SJCRH30 (cell line): Measurements from ENCODE around the gene FAM219A. TPM values are rescaled to one million over a fixed set of nuclear protein-coding genes. Genes with fewer than 3 reads are reported as not detected.
"Not testable (repeated sequence)": the region's sequence is repeated elsewhere in the genome, so short reads cannot be mapped to it uniquely, and the experiment has no call there.

Source experiments
- DNase-seq, 2 experiments: peaks; one replicate each; pipeline ENCODE4 v3.0.0-alpha.2; 2015 to 2020
- H3K27ac ChIP-seq: fragments of 250-450 bp; sonication (Bioruptor Pico); 2 replicates; pipeline ENCODE4 v1.5.1; 2020; ENCODE audit warnings: mild to moderate bottlenecking, moderate library complexity
- H3K27me3 ChIP-seq: fragments of 250-450 bp; sonication (Bioruptor Pico); 2 replicates; pipeline ENCODE4 v1.5.1; 2020; ENCODE audit warnings: mild to moderate bottlenecking, moderate library complexity
- H3K36me3 ChIP-seq: fragments of 250-450 bp; sonication (Bioruptor Pico); 2 replicates; pipeline ENCODE4 v1.5.1; 2020; ENCODE audit warnings: mild to moderate bottlenecking, moderate library complexity
- H3K4me1 ChIP-seq: fragments of 250-450 bp; sonication (Bioruptor Pico); 2 replicates; pipeline ENCODE4 v1.5.1; 2020; ENCODE audit warnings: mild to moderate bottlenecking, moderate library complexity
- H3K4me3 ChIP-seq: fragments of 250-450 bp; sonication (Bioruptor Pico); 2 replicates; pipeline ENCODE4 v1.5.1; 2020; ENCODE audit warnings: mild to moderate bottlenecking, moderate library complexity
- H3K9me3 ChIP-seq: fragments of 250-450 bp; sonication (Bioruptor Pico); replicated peaks from 2 replicates; pipeline ENCODE4 v1.5.1; 2020; ENCODE audit warnings: mild to moderate bottlenecking, moderate library complexity
- total RNA-seq: library from RNA; depleted of rRNA; stranded (reverse); fragments of >200 nt; shearing (Covaris generic); gene quantifications from 2 replicates; pipeline ENCODE4 v1.2.3, GENCODE V29; 2014

The FAM219A gene
- total RNA-seq, 1 experiment from 2014 or later = 4.7 TPM

- Histone ChIP-seq H3K27me3 (no peaks in the 10 kb centered on the region), H3K36me3 (no peaks in the 10 kb centered on the region), H3K4me3 (no peak overlapping the region), H3K4me1 (peaks cover 12% of the 10 kb centered on the region), H3K9me3 (no peaks in the 10 kb centered on the region), H3K27ac (no peak overlapping the region)
- DNase-seq = peak; percentile 17 to 52
These were observed 83.3 kb downstream of the FAM219A start for GRCh38 chr9:34374905-34375552.

- Histone ChIP-seq H3K27ac (no peak overlapping the region), H3K27me3 (no peaks in the 10 kb centered on the region), H3K9me3 (no peaks in the 10 kb centered on the region), H3K4me1 (peaks cover 11% of the 10 kb centered on the region), H3K4me3 (no peak overlapping the region), H3K36me3 (no peaks in the 10 kb centered on the region)
- DNase-seq = no peak
These were observed 84.0 kb downstream of the FAM219A start for GRCh38 chr9:34374339-34374738.

- no peaks in the 10 kb centered on the region for H3K36me3 ChIP-seq
- H3K4me1 ChIP-seq = peaks cover 11% of the 10 kb centered on the region
- DNase-seq = no peak
- no peaks in the 10 kb centered on the region for H3K27me3 ChIP-seq
- no peak overlapping the region for H3K27ac ChIP-seq
- H3K9me3 ChIP-seq = no peaks in the 10 kb centered on the region
- no peak overlapping the region for H3K4me3 ChIP-seq
These were observed 84.6 kb downstream of the FAM219A start for GRCh38 chr9:34373749-34374148.

GRCh38 chr9:34372467-34373011 is 85.8 kb downstream of the FAM219A start:
- Histone ChIP-seq H3K9me3 (no peaks in the 10 kb centered on the region), H3K27me3 (no peaks in the 10 kb centered on the region), H3K36me3 (no peaks in the 10 kb centered on the region), H3K27ac (no peak overlapping the region), H3K4me3 (no peak overlapping the region), H3K4me1 (peaks cover 11% of the 10 kb centered on the region)
- no peak for DNase-seq

DNA sequence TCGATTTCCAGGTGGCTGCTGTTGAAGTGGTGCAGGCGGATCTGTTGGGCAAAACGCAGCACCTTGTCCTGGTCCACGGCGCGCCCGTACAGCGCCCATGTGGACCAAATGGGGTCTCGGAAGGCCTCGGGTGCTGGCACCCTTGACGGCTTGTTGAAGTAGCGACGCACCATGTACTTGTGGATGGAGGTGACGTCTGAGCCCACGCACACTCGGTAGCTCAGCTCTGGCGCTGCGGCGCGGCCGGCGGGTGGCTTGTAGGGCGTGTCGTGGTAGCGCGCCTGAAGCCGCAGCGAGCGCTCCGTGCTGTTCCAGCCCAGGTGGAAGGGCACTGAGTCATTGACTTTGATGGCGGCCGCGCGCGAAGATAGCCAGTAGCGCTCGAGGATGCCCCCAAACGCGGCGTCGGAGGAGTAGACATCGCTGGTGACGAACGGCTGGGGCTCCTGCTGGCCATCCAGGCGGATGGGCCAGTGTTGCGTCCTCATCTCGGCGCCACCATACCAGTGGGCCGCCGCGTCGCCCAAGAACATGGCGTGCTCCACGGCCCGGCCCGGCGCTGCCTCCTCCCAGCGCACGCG is 86.4 kb downstream of the FAM219A start:
- DNase-seq = no peak
- Histone ChIP-seq H3K27me3 (no peaks in the 10 kb centered on the region), H3K27ac (no peak overlapping the region), H3K4me3 (no peak overlapping the region), H3K36me3 (no peaks in the 10 kb centered on the region), H3K4me1 (peaks cover 11% of the 10 kb centered on the region), H3K9me3 (no peaks in the 10 kb centered on the region; the same call in 1 of the 2 replicates)

DNA sequence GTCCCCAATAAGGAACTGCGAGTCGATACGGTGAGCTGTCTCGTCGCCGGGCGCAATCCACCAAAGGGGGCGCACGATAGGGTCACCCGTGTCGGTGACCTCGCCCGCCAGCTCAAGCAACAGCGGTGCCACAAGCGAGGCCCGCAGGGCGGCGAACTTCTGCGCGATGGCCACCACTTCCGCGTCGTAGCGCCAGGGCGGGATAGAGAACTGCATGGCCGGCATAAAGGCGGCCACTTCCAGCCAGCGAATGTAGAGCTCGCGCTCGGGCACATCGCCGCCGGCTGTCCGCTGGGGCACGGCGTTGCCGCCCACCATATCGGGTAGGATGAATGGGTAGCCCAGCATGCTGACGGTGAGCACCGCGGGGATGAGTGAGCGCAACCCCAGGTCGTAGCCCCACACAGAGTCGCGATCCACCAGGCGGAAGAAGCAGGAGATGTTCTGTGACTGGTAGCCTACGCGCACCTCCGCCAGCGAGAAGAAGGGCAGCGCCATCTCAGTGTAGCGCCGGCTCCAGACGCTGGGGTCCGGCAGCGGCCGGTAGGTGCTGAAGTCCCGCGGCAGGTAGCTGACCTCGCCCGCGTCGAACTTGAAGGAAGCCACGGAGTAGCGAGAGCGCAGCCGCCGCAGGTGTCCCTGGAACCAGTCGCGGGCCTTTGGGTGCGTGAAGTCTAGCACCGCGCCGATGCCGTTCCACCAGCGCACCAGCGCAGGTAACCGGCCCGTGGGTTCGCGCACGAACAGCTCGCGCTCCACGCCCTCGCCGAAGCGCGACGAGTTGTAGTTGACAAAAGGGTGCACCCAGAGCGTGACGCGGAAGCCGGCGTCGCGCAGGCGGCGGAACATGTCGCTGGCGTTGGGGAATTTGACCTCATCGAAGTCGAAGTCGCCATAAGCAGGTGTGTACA is 87.1 kb downstream of the FAM219A start:
- H3K36me3 ChIP-seq = no peaks in the 10 kb centered on the region
- H3K4me1 ChIP-seq = peaks cover 11% of the 10 kb centered on the region
- H3K27ac ChIP-seq = no peak overlapping the region
- H3K4me3 ChIP-seq = no peak overlapping the region
- no peak for DNase-seq
- no peaks in the 10 kb centered on the region for H3K27me3 ChIP-seq
- no peaks in the 10 kb centered on the region; the same call in 1 of the 2 replicates for H3K9me3 ChIP-seq

DNA sequence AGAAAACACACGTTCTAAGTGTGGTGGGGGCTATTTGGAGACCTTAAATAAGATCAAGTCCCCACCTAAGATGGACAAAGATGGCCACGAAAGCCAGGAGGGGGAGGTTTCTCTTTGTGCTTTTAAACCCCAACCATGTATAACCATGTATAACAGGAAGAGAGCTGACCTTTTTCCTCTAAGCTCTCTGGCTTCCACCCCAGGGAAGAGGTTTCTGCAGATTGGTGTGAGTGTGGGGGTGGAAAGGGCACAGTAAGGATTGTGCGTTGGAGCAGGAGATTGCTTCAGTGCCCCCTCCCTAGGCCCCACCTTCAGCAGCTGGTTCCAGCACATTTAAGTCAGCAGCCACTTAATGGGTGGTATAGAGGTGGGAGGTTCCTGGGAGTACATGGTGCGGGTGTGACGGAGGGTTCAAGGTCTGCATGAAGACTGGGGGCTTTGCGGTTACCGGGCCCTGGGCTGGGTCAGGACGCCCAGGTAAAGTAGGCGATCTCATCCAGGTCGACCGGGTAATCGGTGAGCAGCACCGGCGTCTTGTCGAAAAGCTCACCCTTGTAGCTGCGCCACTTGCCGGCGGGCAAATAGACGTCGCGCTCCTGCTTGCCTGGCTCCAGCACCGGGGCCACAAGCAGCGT is 87.9 kb downstream of the FAM219A start:
- H3K4me3 ChIP-seq = no peak overlapping the region
- H3K36me3 ChIP-seq = no peaks in the 10 kb centered on the region
- no peak for DNase-seq
- H3K27ac ChIP-seq = no peak overlapping the region
- H3K27me3 ChIP-seq = no peaks in the 10 kb centered on the region
- H3K9me3 ChIP-seq = no peaks in the 10 kb centered on the region; the same call in 1 of the 2 replicates
- H3K4me1 ChIP-seq = peaks cover 7% of the 10 kb centered on the region

- Histone ChIP-seq H3K27me3 (no peaks in the 10 kb centered on the region), H3K4me1 (no peaks in the 10 kb centered on the region), H3K27ac (no peak overlapping the region), H3K36me3 (no peaks in the 10 kb centered on the region), H3K9me3 (no peaks in the 10 kb centered on the region; the same call in 1 of the 2 replicates), H3K4me3 (no peak overlapping the region)
- no peak for DNase-seq
These were observed 88.7 kb downstream of the FAM219A start for GRCh38 chr9:34369636-34370035.

DNA sequence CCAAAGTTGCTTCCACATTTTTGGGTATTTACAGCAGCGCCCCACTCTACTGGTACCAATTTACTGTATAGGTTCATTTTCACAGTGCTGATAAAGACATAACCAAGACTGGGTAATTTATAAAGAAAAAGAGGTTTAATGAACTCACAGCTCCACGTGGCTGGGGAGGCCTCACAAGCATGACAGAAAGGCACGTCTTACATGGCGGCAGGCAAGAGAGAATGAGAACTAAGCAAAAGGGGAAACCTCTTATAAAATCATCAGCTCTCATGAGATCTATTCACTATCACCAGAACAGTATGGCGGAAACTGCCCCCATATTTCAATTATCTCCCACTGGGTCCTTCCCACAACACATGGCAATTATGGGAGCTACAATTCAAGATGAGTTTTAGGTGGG is 89.6 kb downstream of the FAM219A start:
- not testable (repeated sequence) for H3K27me3 ChIP-seq, H3K36me3 ChIP-seq, H3K4me1 ChIP-seq, H3K4me3 ChIP-seq, H3K27ac ChIP-seq, DNase-seq, H3K9me3 ChIP-seq

- not testable (repeated sequence) for H3K4me1 ChIP-seq, H3K27ac ChIP-seq
These were observed 90.5 kb downstream of the FAM219A start for GRCh38 chr9:34367751-34368410.

DNA sequence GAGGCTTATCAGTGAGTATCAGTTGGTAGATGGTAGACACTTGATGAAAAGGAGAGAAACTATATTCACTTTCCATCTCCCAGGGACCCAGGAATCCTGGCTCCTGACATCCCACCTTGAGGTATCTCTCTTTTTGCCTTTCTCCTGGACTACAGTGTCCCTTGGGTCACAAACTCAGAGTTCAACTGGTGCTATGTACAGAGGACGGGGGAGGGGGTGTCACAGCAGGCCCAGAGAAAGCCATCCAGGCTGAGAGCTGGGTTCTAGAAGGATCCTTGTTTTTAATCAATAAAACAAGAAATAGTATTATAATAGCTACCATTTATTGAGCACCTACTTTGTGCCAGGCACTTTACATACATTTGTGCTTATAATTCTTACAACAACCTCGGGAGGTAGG is 92.0 kb downstream of the FAM219A start:
- H3K36me3 ChIP-seq = no peaks in the 10 kb centered on the region
- no peaks in the 10 kb centered on the region; the same call in 1 of the 2 replicates for H3K9me3 ChIP-seq
- H3K4me3 ChIP-seq = no peak overlapping the region
- H3K27ac ChIP-seq = no peak overlapping the region
- no peak for DNase-seq
- H3K4me1 ChIP-seq = 0 out of 2 replicates have a peak, but pooled peaks cover 3% of the 10 kb centered on the region
- H3K27me3 ChIP-seq = no peaks in the 10 kb centered on the region

More at GRCh38 chr9:34367751-34368410, 90.5 kb downstream of the FAM219A start:
- not testable (repeated sequence) for H3K9me3 ChIP-seq, H3K27me3 ChIP-seq, H3K36me3 ChIP-seq, H3K4me3 ChIP-seq, DNase-seq

- no peak overlapping the region for H3K4me3 ChIP-seq
- no peak for DNase-seq
- H3K27me3 ChIP-seq = no peaks in the 10 kb centered on the region
- H3K36me3 ChIP-seq = no peaks in the 10 kb centered on the region
- H3K27ac ChIP-seq = no peak overlapping the region
- H3K4me1 ChIP-seq = 0 out of 2 replicates have a peak, but pooled peaks cover 3% of the 10 kb centered on the region
- no peaks in the 10 kb centered on the region; the same call in 1 of the 2 replicates for H3K9me3 ChIP-seq
These were observed 93.1 kb downstream of the FAM219A start for GRCh38 chr9:34365282-34365681.

DNA sequence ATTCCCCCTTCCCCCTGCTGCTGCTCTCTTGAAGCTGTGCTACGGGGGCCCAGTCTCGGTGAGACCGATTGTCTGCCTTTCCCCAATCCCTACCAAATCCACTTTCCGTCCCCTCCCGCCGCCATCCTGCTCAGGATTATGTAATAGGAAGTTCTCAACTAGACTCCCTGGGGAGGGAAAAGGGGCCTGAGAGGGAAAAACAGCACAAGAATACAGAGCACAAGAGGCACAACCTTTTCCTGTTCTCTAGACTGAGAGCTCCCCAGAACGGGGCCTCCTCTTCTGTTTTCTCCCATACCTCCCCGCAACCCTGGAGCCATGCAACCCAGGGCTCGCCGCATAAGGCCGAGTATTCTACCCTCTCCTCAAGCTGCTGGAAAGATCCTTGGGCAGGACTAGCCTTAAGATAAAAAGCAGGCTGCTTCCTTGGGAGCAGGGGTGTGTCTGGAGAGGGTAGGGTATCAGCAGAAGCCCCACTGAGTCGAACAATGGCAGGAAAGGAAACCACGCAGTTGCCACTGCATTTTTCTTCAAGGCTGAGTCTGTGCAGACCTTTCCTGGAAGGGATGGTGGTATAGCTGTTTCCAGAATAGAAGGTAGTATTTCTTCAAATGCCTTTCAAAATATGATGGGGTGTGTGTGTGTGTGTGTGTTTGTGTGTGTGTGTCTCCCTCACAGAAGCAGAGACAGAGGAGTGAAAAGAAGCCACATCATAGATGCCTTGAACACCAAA is 94.6 kb downstream of the FAM219A start:
- H3K4me3 ChIP-seq = peak overlapping the region; percentile 23
- H3K27me3 ChIP-seq = no peaks in the 10 kb centered on the region
- no peaks in the 10 kb centered on the region; the same call in 1 of the 2 replicates for H3K9me3 ChIP-seq
- peak in 1 of 2 experiments; percentile 31 for DNase-seq
- 0 out of 2 replicates have a peak, but pooled peaks cover 3% of the 10 kb centered on the region for H3K4me1 ChIP-seq
- H3K27ac ChIP-seq = no peak overlapping the region
- H3K36me3 ChIP-seq = no peaks in the 10 kb centered on the region
